ENCODE data around the gene FHDC1.

FHDC1 gene

GRCh38 chr4:152936446-152937335, 568 bp downstream of the FHDC1 start:
- no peak for DNase-seq (ENCODE audit: low read depth)

GRCh38 chr4:152937336-152938236, 1.5 kb downstream of the FHDC1 start:
- DNase-seq (ENCODE audit: low read depth), result no peak

- no peak for DNase-seq (ENCODE audit: low read depth)
Observed at GRCh38 chr4:152938237-152938947, 2.3 kb downstream of the FHDC1 start.

GRCh38 chr4:152939621-152940020, 3.5 kb downstream of the FHDC1 start:
- no peak for DNase-seq (ENCODE audit: low read depth)

GRCh38 chr4:152940461-152940860, 4.3 kb downstream of the FHDC1 start:
- DNase-seq (ENCODE audit: low read depth), result no peak

- DNase-seq (ENCODE audit: low read depth), result no peak
Observed at GRCh38 chr4:152941411-152941810, 5.3 kb downstream of the FHDC1 start.

- DNase-seq (ENCODE audit: low read depth), result no peak
Observed at GRCh38 chr4:152942346-152942745, 6.2 kb downstream of the FHDC1 start.

GRCh38 chr4:152943672-152944071, 7.5 kb downstream of the FHDC1 start:
- no peak for DNase-seq (ENCODE audit: low read depth)

- no peak for DNase-seq (ENCODE audit: low read depth)
Observed at GRCh38 chr4:152944666-152945320, 8.7 kb downstream of the FHDC1 start.

- DNase-seq (ENCODE audit: low read depth), result no peak
Observed at GRCh38 chr4:152945639-152946038, 9.5 kb downstream of the FHDC1 start.

GRCh38 chr4:152946446-152946845, 10.3 kb downstream of the FHDC1 start:
- DNase-seq (ENCODE audit: low read depth), result no peak

- no peak for DNase-seq (ENCODE audit: low read depth)
Observed at GRCh38 chr4:152947311-152947710, 11.2 kb downstream of the FHDC1 start.

GRCh38 chr4:152949930-152950329, 13.8 kb downstream of the FHDC1 start:
- DNase-seq (ENCODE audit: low read depth), result no peak

- DNase-seq (ENCODE audit: low read depth), result no peak
Observed at GRCh38 chr4:152950402-152951274, 14.5 kb downstream of the FHDC1 start.

GRCh38 chr4:152951348-152951747, 15.2 kb downstream of the FHDC1 start:
- DNase-seq (ENCODE audit: low read depth), result no peak

- no peak for DNase-seq (ENCODE audit: low read depth)
Observed at GRCh38 chr4:152953514-152953913, 17.4 kb downstream of the FHDC1 start.

GRCh38 chr4:152954741-152955140, 18.6 kb downstream of the FHDC1 start:
- DNase-seq (ENCODE audit: low read depth), result no peak

- no peak for DNase-seq (ENCODE audit: low read depth)
Observed at GRCh38 chr4:152956147-152956546, 20.0 kb downstream of the FHDC1 start.

GRCh38 chr4:152956650-152957436, 20.7 kb downstream of the FHDC1 start:
- DNase-seq (ENCODE audit: low read depth), result no peak

Data from CMK (cell line).